GM18498 (cell line): ENCODE data around the gene ARHGAP26.

ENCODE experiments used
- ATAC-seq: cut with Tn5 transposase; IDR thresholded peaks from one replicate; pipeline ENCODE4 v1.9.1; 2021; ENCODE audit warnings: mild to moderate bottlenecking, moderate library complexity; ENCODE audit not compliant: unreplicated experiment

The ARHGAP26 gene

GRCh38 chr5:143274952-143275351 lies 504.8 kb downstream of the ARHGAP26 start:
- no peak for ATAC-seq

GRCh38 chr5:143275512-143276363 lies 505.6 kb downstream of the ARHGAP26 start:
- ATAC-seq, result no peak

GRCh38 chr5:143277536-143277935 lies 507.4 kb downstream of the ARHGAP26 start:
- no peak for ATAC-seq
